ENCODE results near the gene DUSP10. TPM values are rescaled to one million over a fixed set of nuclear protein-coding genes. Genes with fewer than 3 reads are reported as not detected.

The DUSP10 gene
- total RNA-seq, 1 donor from 2014 or later, result 2.6 TPM

DNA sequence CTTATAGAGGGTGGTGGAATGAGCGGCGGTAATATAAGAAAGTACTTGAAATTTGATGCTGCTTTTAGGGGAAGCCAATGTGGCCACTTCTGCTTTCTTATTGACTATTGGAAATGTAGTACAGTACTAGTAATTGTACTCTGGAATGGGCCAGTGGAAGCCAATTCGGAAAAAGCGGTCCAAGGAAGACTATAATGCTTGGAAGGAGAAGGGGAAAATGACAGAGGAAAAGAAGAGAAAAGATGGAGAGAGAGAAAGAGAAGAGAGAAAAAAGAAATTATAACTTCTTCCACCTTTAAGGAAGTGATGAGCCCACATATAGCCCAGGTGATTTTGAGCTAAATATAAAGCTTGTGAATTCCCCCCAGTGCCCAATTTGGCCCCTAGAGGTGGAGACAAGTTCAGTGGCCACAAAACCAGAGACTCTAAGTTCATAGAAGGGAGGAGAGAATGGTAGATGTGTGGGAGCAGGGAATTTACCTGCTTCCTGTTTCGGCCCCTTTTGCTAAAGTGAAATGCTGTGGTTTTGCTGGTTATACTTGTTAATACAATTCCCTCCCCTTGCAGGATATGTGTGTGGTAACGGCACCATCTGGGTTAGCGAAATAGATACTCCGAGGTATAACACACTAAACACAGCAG lies 35.7 kb upstream of the DUSP10 start:
- no peak for TF ChIP-seq EZH2 (IDR thresholded peaks at IDR 0.05)
- no peak for TF ChIP-seq EZH2phosphoT487 (IDR thresholded peaks at IDR 0.05)
- TF ChIP-seq, protein P1, sequence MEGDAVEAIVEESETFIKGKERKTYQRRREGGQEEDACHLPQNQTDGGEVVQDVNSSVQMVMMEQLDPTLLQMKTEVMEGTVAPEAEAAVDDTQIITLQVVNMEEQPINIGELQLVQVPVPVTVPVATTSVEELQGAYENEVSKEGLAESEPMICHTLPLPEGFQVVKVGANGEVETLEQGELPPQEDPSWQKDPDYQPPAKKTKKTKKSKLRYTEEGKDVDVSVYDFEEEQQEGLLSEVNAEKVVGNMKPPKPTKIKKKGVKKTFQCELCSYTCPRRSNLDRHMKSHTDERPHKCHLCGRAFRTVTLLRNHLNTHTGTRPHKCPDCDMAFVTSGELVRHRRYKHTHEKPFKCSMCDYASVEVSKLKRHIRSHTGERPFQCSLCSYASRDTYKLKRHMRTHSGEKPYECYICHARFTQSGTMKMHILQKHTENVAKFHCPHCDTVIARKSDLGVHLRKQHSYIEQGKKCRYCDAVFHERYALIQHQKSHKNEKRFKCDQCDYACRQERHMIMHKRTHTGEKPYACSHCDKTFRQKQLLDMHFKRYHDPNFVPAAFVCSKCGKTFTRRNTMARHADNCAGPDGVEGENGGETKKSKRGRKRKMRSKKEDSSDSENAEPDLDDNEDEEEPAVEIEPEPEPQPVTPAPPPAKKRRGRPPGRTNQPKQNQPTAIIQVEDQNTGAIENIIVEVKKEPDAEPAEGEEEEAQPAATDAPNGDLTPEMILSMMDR (IDR thresholded peaks at IDR 0.05), result no peak
- H3K27me3 Mint-ChIP-seq (ENCODE audit: insufficient read depth, low read depth), result no peaks in the 10 kb centered on the region
- Histone ChIP-seq H3K79me2 (ENCODE audit: low read depth) (no peaks in the 10 kb centered on the region), H2AFZ (replicated peaks) (no peak overlapping the region), H3K4me2 (no peak overlapping the region), H3K27me3 (no peaks in the 10 kb centered on the region), H3F3A (ENCODE audit: low read depth) (no peaks in the 10 kb centered on the region), H3K9ac (no peak overlapping the region), H3K4me3 (no peak overlapping the region), H3K9me3 (ENCODE audit: low read depth) (no peaks in the 10 kb centered on the region), H3K27ac (no peak overlapping the region), H3K4me1 (peaks cover 6% of the 10 kb centered on the region), H3K36me3 (no peaks in the 10 kb centered on the region), H4K20me1 (ENCODE audit: low read depth) (no peaks in the 10 kb centered on the region)
- H3K4me1 Mint-ChIP-seq, result peaks cover 2% of the 10 kb centered on the region
- no peak overlapping the region for H3K4me3 Mint-ChIP-seq
- no peak overlapping the region for H3K27ac Mint-ChIP-seq
- H3K36me3 Mint-ChIP-seq, result no peaks in the 10 kb centered on the region
- H3K9me3 Mint-ChIP-seq, result no peaks in the 10 kb centered on the region
- no peak for DNase-seq (ENCODE audit: low spot score)

DNA sequence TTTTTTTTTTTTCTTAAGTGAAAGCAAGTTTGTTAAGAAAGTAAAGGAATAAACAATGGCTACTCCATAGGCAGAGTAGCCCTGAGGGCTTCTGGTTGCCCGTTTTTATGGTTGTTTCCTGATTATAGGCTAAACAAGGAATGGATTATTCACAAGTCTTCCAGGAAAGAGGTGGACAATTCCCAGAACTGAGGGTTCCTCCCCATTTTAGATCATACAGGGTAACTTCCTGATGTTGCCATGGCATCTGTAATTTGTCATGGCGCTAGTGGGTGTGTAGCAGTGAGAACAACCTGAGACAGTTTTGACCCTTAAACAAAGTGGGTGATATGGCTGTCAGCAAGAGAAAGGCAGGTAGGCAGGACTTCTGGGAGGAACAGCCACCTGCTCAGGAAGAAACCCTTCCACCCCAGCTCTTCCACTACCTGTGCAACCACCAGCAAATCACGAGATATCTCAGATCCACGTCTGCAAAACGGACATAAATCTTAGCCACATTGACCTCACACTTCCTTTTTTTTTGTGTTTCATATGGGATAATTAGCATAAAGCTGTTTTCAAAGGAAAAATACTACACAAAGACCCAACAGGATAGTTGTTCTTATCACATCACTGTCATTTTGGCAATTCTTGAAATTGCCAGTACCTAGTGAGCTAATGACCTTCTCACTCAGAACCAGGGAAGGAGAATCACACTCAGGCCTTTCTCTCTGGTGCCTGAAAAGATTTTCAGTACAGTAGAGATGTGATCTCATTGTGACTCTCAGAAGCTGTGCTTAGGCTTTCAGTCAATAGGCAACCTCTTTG lies 34.8 kb upstream of the DUSP10 start:
- no peak overlapping the region for H2AFZ ChIP-seq (replicated peaks)
- no peak overlapping the region for H3K9ac ChIP-seq
- no peak overlapping the region for H3K4me2 ChIP-seq
- Mint-ChIP-seq H3K36me3 (no peaks in the 10 kb centered on the region), H3K4me3 (no peak overlapping the region), H3K27me3 (ENCODE audit: insufficient read depth, low read depth) (no peaks in the 10 kb centered on the region), H3K4me1 (no peaks in the 10 kb centered on the region), H3K27ac (no peak overlapping the region), H3K9me3 (no peaks in the 10 kb centered on the region)
- H3K27ac ChIP-seq, result no peak overlapping the region
- no peak for DNase-seq (ENCODE audit: low spot score)
- H3K27me3 ChIP-seq, result no peaks in the 10 kb centered on the region
- H3K79me2 ChIP-seq (ENCODE audit: low read depth), result no peaks in the 10 kb centered on the region
- no peaks in the 10 kb centered on the region for H3K36me3 ChIP-seq
- H4K20me1 ChIP-seq (ENCODE audit: low read depth), result no peaks in the 10 kb centered on the region
- no peaks in the 10 kb centered on the region for H3K9me3 ChIP-seq (ENCODE audit: low read depth)
- no peaks in the 10 kb centered on the region for H3F3A ChIP-seq (ENCODE audit: low read depth)
- no peaks in the 10 kb centered on the region for H3K4me1 ChIP-seq
- TF ChIP-seq EZH2phosphoT487 (IDR thresholded peaks at IDR 0.05), result no peak
- no peak for TF ChIP-seq EZH2 (IDR thresholded peaks at IDR 0.05)
- TF ChIP-seq, protein P1 (IDR thresholded peaks at IDR 0.05), result no peak
- H3K4me3 ChIP-seq, result no peak overlapping the region

DNA sequence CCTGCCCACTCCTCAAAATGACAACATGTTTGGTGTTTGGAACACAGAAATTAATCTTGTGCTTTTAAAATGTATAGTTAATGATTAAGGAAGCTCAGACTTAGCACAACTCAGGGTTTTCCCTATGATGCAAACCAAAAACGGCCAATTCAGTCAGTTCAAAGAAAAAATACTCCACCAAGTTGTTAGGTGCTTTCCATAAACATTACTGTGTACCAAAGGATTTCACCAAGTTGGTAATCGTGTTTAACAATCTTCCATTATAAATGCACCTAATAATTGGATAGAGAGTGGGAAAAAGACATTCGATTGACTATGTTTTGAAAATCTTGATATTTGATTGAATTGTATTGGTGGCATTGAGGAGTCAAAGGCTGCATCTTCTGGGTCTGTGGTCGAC lies 33.3 kb upstream of the DUSP10 start:
- Mint-ChIP-seq H3K4me3 (no peak overlapping the region), H3K4me1 (no peaks in the 10 kb centered on the region), H3K9me3 (no peaks in the 10 kb centered on the region), H3K27ac (no peak overlapping the region), H3K36me3 (no peaks in the 10 kb centered on the region), H3K27me3 (ENCODE audit: insufficient read depth, low read depth) (no peaks in the 10 kb centered on the region)
- Histone ChIP-seq H3K27ac (no peak overlapping the region), H2AFZ (replicated peaks) (no peak overlapping the region), H3K36me3 (no peaks in the 10 kb centered on the region), H3K79me2 (ENCODE audit: low read depth) (no peaks in the 10 kb centered on the region), H3K9ac (no peak overlapping the region), H4K20me1 (ENCODE audit: low read depth) (no peaks in the 10 kb centered on the region), H3K4me2 (no peak overlapping the region), H3K4me1 (no peaks in the 10 kb centered on the region), H3K4me3 (no peak overlapping the region), H3K27me3 (no peaks in the 10 kb centered on the region), H3K9me3 (ENCODE audit: low read depth) (no peaks in the 10 kb centered on the region), H3F3A (ENCODE audit: low read depth) (no peaks in the 10 kb centered on the region)
- no peak for DNase-seq (ENCODE audit: low spot score)
- TF ChIP-seq EZH2 (IDR thresholded peaks at IDR 0.05) (no peak), EZH2phosphoT487 (IDR thresholded peaks at IDR 0.05) (no peak)
- TF ChIP-seq, protein P1 (IDR thresholded peaks at IDR 0.05), result no peak

Measured in neural progenitor cell (in vitro differentiated cells).